Colonic mucosa (tissue), 4 donors: ENCODE results near the gene TLR4. TPM values are rescaled to one million over a fixed set of nuclear protein-coding genes. Genes with fewer than 3 reads are reported as not detected.

ENCODE experiments used
- DNase-seq: peaks from one replicate; pipeline ENCODE4 v3.0.0-alpha.2; 2020
- H3K27ac ChIP-seq: fragments of 200-600 bp; one replicate; pipeline ENCODE4 v1.8.0; 2021
- H3K27me3 ChIP-seq: fragments of 200-600 bp; one replicate; pipeline ENCODE4 v1.8.0; 2021
- H3K36me3 ChIP-seq: fragments of 200-600 bp; one replicate; pipeline ENCODE4 v1.8.0; 2021
- H3K4me1 ChIP-seq: fragments of 200-600 bp; one replicate; pipeline ENCODE4 v1.8.0; 2021; ENCODE audit warnings: mild to moderate bottlenecking
- H3K4me3 ChIP-seq: fragments of 200-600 bp; one replicate; pipeline ENCODE4 v1.8.0; 2021
- H3K9ac ChIP-seq, 2 donors: one replicate each; pipeline ENCODE4 v1.7.0; 2013; ENCODE audit warnings: control low read depth in 2 of 2, low read depth in 2 of 2, low read length in 2 of 2
- H3K9me3 ChIP-seq: fragments of 200-600 bp; one replicate; pipeline ENCODE4 v1.8.0; 2021
- CTCF ChIP-seq: fragments of 200-600 bp; IDR thresholded peaks from one replicate; pipeline ENCODE4 v1.8.0; 2022; ENCODE audit warnings: antibody characterized with exemption, mild to moderate bottlenecking
- intact Hi-C: fragments of 100-400 bp; cut with DNase I; formaldehyde crosslinking; loops from one replicate; pipeline ENCODE4 v1.14.1; 2022
- total RNA-seq, 2 donors: library from RNA; stranded (reverse); fragmentation: NEBNext Ultra II Directional in 1 of 2; extraction: Animal tissue kit (Norgen Biotek cat#: 25700) in 1 of 2; gene quantifications; one replicate each; pipeline ENCODE4 v1.2.1, GENCODE V29; 2021
- donor health status: healthy.
- donor health status: DM: no; HTN: no; CAD: no.
- donor health status: DM: no; HTN: no; CAD: no.

TLR4 gene
- total RNA-seq, 2 donors from 2014 or later: 3.2 to 7.5 TPM

- Histone ChIP-seq H3K4me1 (no peaks in the 10 kb centered on the region), H3K27me3 (no peaks in the 10 kb centered on the region), H3K9me3 (no peaks in the 10 kb centered on the region), H3K27ac (no peak overlapping the region), H3K36me3 (no peaks in the 10 kb centered on the region), H3K9ac (no peak overlapping the region), H3K4me3 (no peak overlapping the region)
- no peak for DNase-seq
- no peak for TF ChIP-seq CTCF
- intact Hi-C loops: no loop called here
Measured at GRCh38 chr9:117763314-117763713, 59.1 kb downstream of the TLR4 start.

- H3K4me3 ChIP-seq: no peak overlapping the region
- H3K9me3 ChIP-seq: no peaks in the 10 kb centered on the region
- intact Hi-C loops: no loop called here
- H3K27ac ChIP-seq: no peak overlapping the region
- no peaks in the 10 kb centered on the region for H3K4me1 ChIP-seq
- no peak overlapping the region for H3K9ac ChIP-seq
- no peak for DNase-seq
- no peaks in the 10 kb centered on the region for H3K27me3 ChIP-seq
- no peaks in the 10 kb centered on the region for H3K36me3 ChIP-seq
- TF ChIP-seq CTCF: no peak
Measured at GRCh38 chr9:117768750-117769395, 64.7 kb downstream of the TLR4 start.

GRCh38 chr9:117771136-117771535, 66.9 kb downstream of the TLR4 start:
- peak overlapping the region; percentile 49 for H3K27ac ChIP-seq
- no peaks in the 10 kb centered on the region for H3K9me3 ChIP-seq
- H3K4me3 ChIP-seq: no peak overlapping the region
- no peaks in the 10 kb centered on the region for H3K27me3 ChIP-seq
- no peak for TF ChIP-seq CTCF
- H3K4me1 ChIP-seq: no peaks in the 10 kb centered on the region
- DNase-seq: no peak
- intact Hi-C loops: loop anchor here (10.0 kb wide), 1 partner anchor 96 kb away; no protein-coding TSS in a partner anchor
- no peaks in the 10 kb centered on the region for H3K36me3 ChIP-seq
- H3K9ac ChIP-seq: no peak overlapping the region

- Histone ChIP-seq H3K27me3 (no peaks in the 10 kb centered on the region), H3K4me1 (no peaks in the 10 kb centered on the region), H3K4me3 (no peak overlapping the region), H3K27ac (no peak overlapping the region), H3K9me3 (no peaks in the 10 kb centered on the region), H3K36me3 (no peaks in the 10 kb centered on the region), H3K9ac (no peak overlapping the region)
- intact Hi-C loops: loop anchor here (10.0 kb wide), 1 partner anchor 98 kb away; no protein-coding TSS in a partner anchor
- no peak for TF ChIP-seq CTCF
- DNase-seq: peak; percentile 45
Measured at GRCh38 chr9:117772960-117773359, 68.8 kb downstream of the TLR4 start.
